ENCODE measurements around the gene UBL4A. TPM values are rescaled to one million over a fixed set of nuclear protein-coding genes. Genes with fewer than 3 reads are reported as not detected.
A peak's percentile ranks its signal among the peaks of the same experiment; 100 is the strongest.

UBL4A gene
- total and polyA plus RNA-seq, 9 of the 15 experiments (the other 6 are each of a cell fraction or from before 2014, with no cell fraction given), result 15.2 to 140 (median 100) TPM

DNA sequence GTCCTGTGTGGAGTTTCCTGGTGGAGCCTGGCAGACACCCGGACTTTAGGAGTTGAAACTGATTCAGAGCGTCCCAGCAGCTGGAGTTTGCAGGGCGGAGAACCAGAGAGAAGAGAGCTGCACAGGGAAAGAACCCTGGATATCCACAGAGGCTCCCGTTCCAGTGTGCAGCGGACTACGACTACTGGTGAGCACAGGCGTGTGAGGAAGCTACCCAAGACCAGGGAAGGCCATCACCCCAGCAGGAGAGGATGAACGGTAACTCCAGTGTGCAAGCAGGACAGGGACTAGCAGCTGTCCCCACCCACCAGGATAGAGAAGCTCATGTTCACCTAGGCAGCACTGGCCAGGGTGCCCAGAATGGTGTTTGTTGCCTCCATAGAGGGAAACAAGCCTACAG, 9.6 kb downstream of the UBL4A start:
- ChIA-PET POLR2A (interaction anchor here (1.0 to 1.7 kb wide), 3 partner anchors 9 to 13 kb away, joined by 3 to 9 read pairs (median 5); no protein-coding TSS in a partner anchor), CTCF (ENCODE audit: low intra/inter-chr PET ratio) (no interaction called here)
- DNase-seq (ENCODE audit: extremely low read depth in 1 of 4, low spot score in 3 of 4) (no peak), ATAC-seq (no peak), FAIRE-seq (no peak)
- no peak overlapping the region for H2AFZ ChIP-seq (ENCODE audit: low read depth, low read length)
- H3K27me3 ChIP-seq (ENCODE audit: control insufficient read depth in 2 of 2, insufficient read depth in 2 of 2, low read length in 2 of 2), result no peaks in the 10 kb centered on the region
- H3K27ac ChIP-seq (ENCODE audit: extremely low read depth, low read depth, low read length), result no peak overlapping the region
- no peaks in the 10 kb centered on the region for H3K9me1 ChIP-seq (ENCODE audit: control insufficient read depth, insufficient read depth, low read length)
- peaks cover 17 to 35% of the 10 kb centered on the region in 2 experiments for H3K4me1 ChIP-seq (replicated peaks in 1 of 2; ENCODE audit: control insufficient read depth in 2 of 2, insufficient read depth in 2 of 2, low read length in 2 of 2)
- no TSS peak for BruUV-seq (replicated peaks)
- peaks cover 11% of the 10 kb centered on the region for H3K79me2 ChIP-seq (ENCODE audit: control insufficient read depth, insufficient read depth, low read length)
- H3K36me3 ChIP-seq (ENCODE audit: control insufficient read depth, insufficient read depth, low read length), result peaks cover 11% of the 10 kb centered on the region; the same call in 2 of the 3 replicates
- H4K20me1 ChIP-seq (replicated peaks; ENCODE audit: control insufficient read depth, insufficient read depth, low read length), result no peaks in the 10 kb centered on the region
- intact Hi-C loops (cut with micrococcal nuclease), result loop anchor here (5.0 kb wide), 1 partner anchor 50 kb away; the partner anchor contains the start of gene ATP6AP1
- WGBS (ENCODE audit: insufficient coverage, low coverage, missing lambda C conversion rate), result 71% methylated on average over 7 of the region's 8 CpGs
- TF ChIP-seq SUPT5H (IDR thresholded peaks at IDR 0.05) (peak; percentile 32; the same call in 1 of the 2 replicates), GABPA (tag; conservative IDR thresholded peaks at IDR 0.05; ENCODE audit: low read depth) (no peak), ETV1 (tag; conservative IDR thresholded peaks at IDR 0.05; ENCODE audit: low read depth) (no peak), POLR2A (conservative IDR thresholded peaks at IDR 0.05) (peak; percentile 37; the same call in 1 of the 2 replicates)
- no peak overlapping the region for H3K4me3 ChIP-seq
- H3K9me3 ChIP-seq (replicated peaks; ENCODE audit: control insufficient read depth, insufficient read depth, low read depth, low read length), result no peaks in the 10 kb centered on the region
- in situ Hi-C loops (cut with MboI), result no loop called here
- peak overlapping the region in 1 of 2 experiments; percentile 18; a peak in 1 of 4 replicates for H3K9ac ChIP-seq (ENCODE audit: insufficient read depth in 1 of 2, low read depth in 2 of 2, low read length in 2 of 2)
- no peak overlapping the region for H3K4me2 ChIP-seq (ENCODE audit: insufficient read depth, low read length)

DNA sequence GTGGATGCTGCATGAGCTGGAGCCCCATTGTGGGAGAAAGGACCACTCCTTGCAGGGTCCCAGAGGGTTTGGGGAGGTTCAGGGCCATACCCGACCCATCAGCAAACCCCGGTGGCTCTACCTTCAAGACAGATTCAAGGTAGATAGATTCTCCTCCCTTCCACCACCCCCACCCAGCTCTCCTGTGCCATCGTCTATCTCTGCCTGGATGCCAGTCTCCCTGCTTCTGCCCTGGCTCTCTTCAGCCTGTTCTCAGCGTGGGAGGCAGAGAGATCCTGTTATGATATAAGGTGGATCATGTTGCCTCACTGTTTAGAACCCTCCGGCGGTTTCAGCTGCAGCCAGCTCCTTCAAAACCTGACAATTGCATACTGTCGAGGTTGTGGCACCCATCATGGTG, 12.7 kb downstream of the UBL4A start:
- peaks cover 9 to 17% of the 10 kb centered on the region in 2 experiments; a peak in 4 of 5 replicates for H3K4me1 ChIP-seq (replicated peaks in 1 of 2; ENCODE audit: control insufficient read depth in 2 of 2, insufficient read depth in 2 of 2, low read length in 2 of 2)
- ChIA-PET CTCF (ENCODE audit: low intra/inter-chr PET ratio) (no interaction called here), POLR2A (interaction anchor here (0.9 to 1.8 kb wide), 4 partner anchors 9 to 58 kb away, joined by 3 to 10 read pairs (median 5); partner anchors contain the start of gene SLC10A3)
- no TSS peak for BruUV-seq (replicated peaks)
- no peak overlapping the region for H2AFZ ChIP-seq (ENCODE audit: low read depth, low read length)
- no peaks in the 10 kb centered on the region for H3K9me3 ChIP-seq (replicated peaks; ENCODE audit: control insufficient read depth, insufficient read depth, low read depth, low read length)
- no peak overlapping the region for H3K4me2 ChIP-seq (ENCODE audit: insufficient read depth, low read length)
- no peaks in the 10 kb centered on the region for H3K27me3 ChIP-seq (ENCODE audit: control insufficient read depth in 2 of 2, insufficient read depth in 2 of 2, low read length in 2 of 2)
- in situ Hi-C loops (cut with MboI) (no loop called here), intact Hi-C loops (cut with micrococcal nuclease) (no loop called here)
- no peak for DNase-seq (ENCODE audit: extremely low read depth in 1 of 4, low spot score in 3 of 4)
- FAIRE-seq, result no peak
- WGBS (ENCODE audit: insufficient coverage, low coverage, missing lambda C conversion rate), result 74% methylated on average over 7 of the region's 7 CpGs
- H3K9me1 ChIP-seq (ENCODE audit: control insufficient read depth, insufficient read depth, low read length), result no peaks in the 10 kb centered on the region
- no peak overlapping the region for H3K4me3 ChIP-seq
- H3K27ac ChIP-seq (ENCODE audit: extremely low read depth, low read depth, low read length), result no peak overlapping the region
- no peaks in the 10 kb centered on the region for H4K20me1 ChIP-seq (replicated peaks; ENCODE audit: control insufficient read depth, insufficient read depth, low read length)
- peaks cover 11% of the 10 kb centered on the region for H3K79me2 ChIP-seq (ENCODE audit: control insufficient read depth, insufficient read depth, low read length)
- ATAC-seq, result no peak
- H3K9ac ChIP-seq (ENCODE audit: insufficient read depth in 1 of 2, low read depth in 2 of 2, low read length in 2 of 2), result no peak overlapping the region
- peaks cover 39% of the 10 kb centered on the region; the same call in 2 of the 3 replicates for H3K36me3 ChIP-seq (ENCODE audit: control insufficient read depth, insufficient read depth, low read length)
- no peak for TF ChIP-seq ESRRA (IDR thresholded peaks at IDR 0.05; ENCODE audit: borderline replicate concordance, low read depth)
- TF ChIP-seq ZNF311 (CRISPR knock-in tag; IDR thresholded peaks at IDR 0.05), result no peak
- no peak for TF ChIP-seq GABPA (tag; conservative IDR thresholded peaks at IDR 0.05; ENCODE audit: low read depth)
- TF ChIP-seq ZNF24 (IDR thresholded peaks at IDR 0.05), result no peak
- no peak for TF ChIP-seq SIN3B (IDR thresholded peaks at IDR 0.05; ENCODE audit: low read depth)
- TF ChIP-seq, protein P1, sequence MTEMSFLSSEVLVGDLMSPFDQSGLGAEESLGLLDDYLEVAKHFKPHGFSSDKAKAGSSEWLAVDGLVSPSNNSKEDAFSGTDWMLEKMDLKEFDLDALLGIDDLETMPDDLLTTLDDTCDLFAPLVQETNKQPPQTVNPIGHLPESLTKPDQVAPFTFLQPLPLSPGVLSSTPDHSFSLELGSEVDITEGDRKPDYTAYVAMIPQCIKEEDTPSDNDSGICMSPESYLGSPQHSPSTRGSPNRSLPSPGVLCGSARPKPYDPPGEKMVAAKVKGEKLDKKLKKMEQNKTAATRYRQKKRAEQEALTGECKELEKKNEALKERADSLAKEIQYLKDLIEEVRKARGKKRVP (CRISPR knock-in tag; IDR thresholded peaks at IDR 0.05), result no peak
- TF ChIP-seq FOXP1 (CRISPR knock-in tag; IDR thresholded peaks at IDR 0.05), result no peak
- no peak for TF ChIP-seq CBX5 (IDR thresholded peaks at IDR 0.05; ENCODE audit: borderline replicate concordance, low read depth)
- TF ChIP-seq SREBF1 (IDR thresholded peaks at IDR 0.05; ENCODE audit: borderline replicate concordance, low read depth, low read length), result no peak
- no peak for TF ChIP-seq ZKSCAN1 (IDR thresholded peaks at IDR 0.05; ENCODE audit: low read depth, low read length)
- TF ChIP-seq MTA1 (IDR thresholded peaks at IDR 0.05; ENCODE audit: borderline replicate concordance), result no peak
- no peak for TF ChIP-seq RB1 (IDR thresholded peaks at IDR 0.05; ENCODE audit: low read depth)
- TF ChIP-seq ZEB2 (IDR thresholded peaks at IDR 0.05), result no peak
- no peak for TF ChIP-seq RBM39 (optimal IDR thresholded peaks at IDR 0.05; ENCODE audit: low read depth, low read length)
- no peak for TF ChIP-seq CBX8 (IDR thresholded peaks at IDR 0.05; ENCODE audit: borderline replicate concordance, extremely low read depth, low read depth, low read length, poor library complexity, severe bottlenecking)
- no peak for TF ChIP-seq FOXA1 (IDR thresholded peaks at IDR 0.05; ENCODE audit: borderline replicate concordance)
